ENCODE results near the gene FEZ2. TPM values are rescaled to one million over a fixed set of nuclear protein-coding genes. Genes with fewer than 3 reads are reported as not detected.

FEZ2 gene
- total and polyA plus RNA-seq, 9 of the 15 experiments (the other 6 are each of a cell fraction or from before 2014, with no cell fraction given), result 9.9 to 35.5 (median 20.1) TPM

- ChIA-PET CTCF (ENCODE audit: low intra/inter-chr PET ratio) (no interaction called here), POLR2A (interaction anchor here (0.6 to 0.8 kb wide), 2 partner anchors 9 to 52 kb away, joined by 3 to 5 read pairs; no protein-coding TSS in a partner anchor)
- in situ Hi-C loops (cut with MboI) (no loop called here), intact Hi-C loops (cut with micrococcal nuclease) (no loop called here)
- Histone ChIP-seq H3K36me3 (ENCODE audit: control insufficient read depth, insufficient read depth, low read length) (no peaks in the 10 kb centered on the region), H3K79me2 (ENCODE audit: control insufficient read depth, insufficient read depth, low read length) (no peaks in the 10 kb centered on the region), H3K9me1 (ENCODE audit: control insufficient read depth, insufficient read depth, low read length) (no peaks in the 10 kb centered on the region), H4K20me1 (replicated peaks; ENCODE audit: control insufficient read depth, insufficient read depth, low read length) (no peaks in the 10 kb centered on the region), H2AFZ (ENCODE audit: low read depth, low read length) (no peak overlapping the region), H3K27me3 (ENCODE audit: control insufficient read depth in 2 of 2, insufficient read depth in 2 of 2, low read length in 2 of 2) (peaks cover 5 to 13% of the 10 kb centered on the region in 2 experiments; a peak in 3 of 5 replicates), H3K4me3 (no peak overlapping the region), H3K27ac (ENCODE audit: extremely low read depth, low read depth, low read length) (no peak overlapping the region), H3K4me2 (ENCODE audit: insufficient read depth, low read length) (no peak overlapping the region), H3K9me3 (replicated peaks; ENCODE audit: control insufficient read depth, insufficient read depth, low read depth, low read length) (no peaks in the 10 kb centered on the region), H3K9ac (ENCODE audit: insufficient read depth in 1 of 2, low read depth in 2 of 2, low read length in 2 of 2) (no peak overlapping the region), H3K4me1 (replicated peaks in 1 of 2; ENCODE audit: control insufficient read depth in 2 of 2, insufficient read depth in 2 of 2, low read length in 2 of 2) (no peaks in the 10 kb centered on the region)
- FAIRE-seq (no peak), DNase-seq (ENCODE audit: extremely low read depth in 1 of 4, low spot score in 3 of 4) (no peak), ATAC-seq (no peak)
- BruUV-seq (replicated peaks), result no TSS peak
- TF ChIP-seq JUND (IDR thresholded peaks at IDR 0.05; ENCODE audit: borderline replicate concordance, low read depth, low read length) (no peak), JUND (tag; IDR thresholded peaks at IDR 0.05; ENCODE audit: borderline replicate concordance, low read depth, low read length) (no peak), ZEB2 (IDR thresholded peaks at IDR 0.05) (no peak)
- 3% methylated on average over 5 of the region's 5 CpGs for WGBS (ENCODE audit: insufficient coverage, low coverage, missing lambda C conversion rate)
Measured at GRCh38 chr2:36611316-36611990, 13.5 kb upstream of the FEZ2 start.

- ATAC-seq, result no peak
- no peak for DNase-seq (ENCODE audit: extremely low read depth in 1 of 4, low spot score in 3 of 4)
- no peak for FAIRE-seq
- Histone ChIP-seq H3K4me2 (ENCODE audit: insufficient read depth, low read length) (no peak overlapping the region), H3K27me3 (ENCODE audit: control insufficient read depth in 2 of 2, insufficient read depth in 2 of 2, low read length in 2 of 2) (peaks cover 5 to 9% of the 10 kb centered on the region in 2 experiments; a peak in 3 of 5 replicates), H3K9me3 (replicated peaks; ENCODE audit: control insufficient read depth, insufficient read depth, low read depth, low read length) (no peaks in the 10 kb centered on the region), H3K9ac (ENCODE audit: insufficient read depth in 1 of 2, low read depth in 2 of 2, low read length in 2 of 2) (no peak overlapping the region), H3K4me3 (no peak overlapping the region), H2AFZ (ENCODE audit: low read depth, low read length) (no peak overlapping the region), H3K9me1 (ENCODE audit: control insufficient read depth, insufficient read depth, low read length) (no peaks in the 10 kb centered on the region), H3K4me1 (replicated peaks in 1 of 2; ENCODE audit: control insufficient read depth in 2 of 2, insufficient read depth in 2 of 2, low read length in 2 of 2) (no peaks in the 10 kb centered on the region), H3K79me2 (ENCODE audit: control insufficient read depth, insufficient read depth, low read length) (no peaks in the 10 kb centered on the region), H3K36me3 (ENCODE audit: control insufficient read depth, insufficient read depth, low read length) (no peaks in the 10 kb centered on the region), H4K20me1 (replicated peaks; ENCODE audit: control insufficient read depth, insufficient read depth, low read length) (no peaks in the 10 kb centered on the region), H3K27ac (ENCODE audit: extremely low read depth, low read depth, low read length) (no peak overlapping the region)
- intact Hi-C loops (cut with micrococcal nuclease), result no loop called here
- no TSS peak for BruUV-seq (replicated peaks)
- WGBS (ENCODE audit: insufficient coverage, low coverage, missing lambda C conversion rate), result 0% methylated on average over 1 of the region's 1 CpG
- ChIA-PET POLR2A (interaction anchor here (0.6 to 1.5 kb wide), 2 partner anchors 9 to 165 kb away, joined by 3 to 7 read pairs; no protein-coding TSS in a partner anchor), CTCF (ENCODE audit: low intra/inter-chr PET ratio) (no interaction called here)
- in situ Hi-C loops (cut with MboI), result no loop called here
- TF ChIP-seq KDM2B (CRISPR knock-in tag; IDR thresholded peaks at IDR 0.05) (no peak), FOXK1 (CRISPR knock-in tag; IDR thresholded peaks at IDR 0.05; ENCODE audit: borderline replicate concordance) (no peak), GABPB2 (CRISPR knock-in tag; conservative IDR thresholded peaks at IDR 0.05) (no peak), MTA1 (IDR thresholded peaks at IDR 0.05; ENCODE audit: borderline replicate concordance) (no peak), IRF1 (CRISPR knock-in tag; IDR thresholded peaks at IDR 0.05; ENCODE audit: borderline replicate concordance) (no peak), STAG1 (CRISPR knock-in tag; IDR thresholded peaks at IDR 0.05; ENCODE audit: borderline replicate concordance) (no peak), FOS (IDR thresholded peaks at IDR 0.05; ENCODE audit: extremely low read depth, insufficient read length) (no peak), POLR3G (IDR thresholded peaks at IDR 0.05; ENCODE audit: extremely low read depth, insufficient read length, insufficient replicate concordance) (no peak), E2F1 (CRISPR knock-in tag; IDR thresholded peaks at IDR 0.05) (no peak)
Measured at GRCh38 chr2:36609507-36609906, 11.5 kb upstream of the FEZ2 start.

Measured in K562 (cell line).